ENCODE data around the gene DYSF.

The DYSF gene

DNA sequence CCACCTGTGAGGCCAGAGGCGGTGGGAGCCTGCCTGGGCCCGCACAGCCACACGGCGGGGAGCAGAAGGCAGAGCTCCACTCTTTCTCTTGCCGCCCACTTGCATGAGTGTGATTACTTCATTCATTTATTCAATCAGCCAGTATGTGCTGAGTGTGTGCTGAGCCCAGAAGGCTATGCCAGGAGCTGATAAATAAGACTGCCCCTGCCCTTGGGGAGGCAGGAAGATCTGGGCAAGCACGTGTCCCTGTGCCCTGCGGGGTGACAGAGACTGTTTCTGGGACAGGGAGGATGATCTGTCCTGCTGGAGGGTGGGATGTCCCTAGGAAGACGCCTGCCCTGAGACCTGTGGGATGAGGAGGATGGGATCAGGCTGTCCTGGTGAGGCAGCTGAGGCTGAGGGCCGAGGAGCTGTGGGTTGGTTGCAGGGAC lies 250.8 kb downstream of the DYSF start:
- ChIA-PET POLR2A (ENCODE audit: low non-redundant PET) (no interaction called here), CTCF (no interaction called here)
- H3K27ac ChIP-seq: no peak overlapping the region

GRCh38 chr2:71704688-71705087 lies 251.3 kb downstream of the DYSF start:
- TF ChIP-seq CTCF (conservative IDR thresholded peaks at IDR 0.05; ENCODE audit: low read depth): no peak
- CTCF ChIA-PET: no interaction called here
- DNase-seq (ENCODE audit: low spot score): no peak
- no peak overlapping the region for H3K27ac ChIP-seq
- POLR2A ChIA-PET (ENCODE audit: low non-redundant PET): no interaction called here

More for the DNA sequence above, 250.8 kb downstream of the DYSF start:
- DNase-seq (ENCODE audit: low spot score): no peak
- no peak for TF ChIP-seq CTCF (conservative IDR thresholded peaks at IDR 0.05; ENCODE audit: low read depth)

- no peak for DNase-seq (ENCODE audit: low spot score)
- no peak overlapping the region for H3K27ac ChIP-seq
- TF ChIP-seq CTCF (conservative IDR thresholded peaks at IDR 0.05; ENCODE audit: low read depth): no peak
- ChIA-PET CTCF (no interaction called here), POLR2A (ENCODE audit: low non-redundant PET) (no interaction called here)
These were observed 252.0 kb downstream of the DYSF start for GRCh38 chr2:71705171-71705960.

DNA sequence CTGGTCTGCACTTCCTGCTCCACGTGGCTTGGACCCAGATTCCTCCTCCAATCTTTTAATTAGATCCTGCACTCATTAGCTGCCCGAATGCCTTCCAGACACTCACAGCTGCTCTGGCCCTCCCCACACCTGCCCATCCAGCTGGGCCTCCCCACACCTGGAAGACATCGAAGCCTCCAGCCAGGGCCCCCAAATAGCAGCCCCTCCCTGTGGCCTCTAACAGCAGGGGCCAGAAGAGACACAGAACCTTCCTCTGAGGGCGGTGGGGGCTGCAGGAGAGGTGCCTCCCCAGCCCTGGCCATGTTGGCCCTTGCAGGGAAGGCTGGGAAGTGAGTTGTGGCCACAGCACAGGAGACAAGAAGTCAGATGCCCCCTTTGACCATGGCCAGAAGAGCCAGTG lies 252.8 kb downstream of the DYSF start:
- ChIA-PET CTCF (no interaction called here), POLR2A (ENCODE audit: low non-redundant PET) (no interaction called here)
- TF ChIP-seq CTCF (conservative IDR thresholded peaks at IDR 0.05; ENCODE audit: low read depth): no peak
- H3K27ac ChIP-seq: no peak overlapping the region
- DNase-seq (ENCODE audit: low spot score): no peak

- no peak for DNase-seq (ENCODE audit: low spot score)
- no peak overlapping the region for H3K27ac ChIP-seq
- CTCF ChIA-PET: interaction anchor here (0.7 kb wide), 1 partner anchor 8 kb away, joined by 3 read pairs; no protein-coding TSS in a partner anchor
- POLR2A ChIA-PET (ENCODE audit: low non-redundant PET): no interaction called here
- no peak for TF ChIP-seq CTCF (conservative IDR thresholded peaks at IDR 0.05; ENCODE audit: low read depth)
These were observed 253.5 kb downstream of the DYSF start for GRCh38 chr2:71706836-71707235.

DNA sequence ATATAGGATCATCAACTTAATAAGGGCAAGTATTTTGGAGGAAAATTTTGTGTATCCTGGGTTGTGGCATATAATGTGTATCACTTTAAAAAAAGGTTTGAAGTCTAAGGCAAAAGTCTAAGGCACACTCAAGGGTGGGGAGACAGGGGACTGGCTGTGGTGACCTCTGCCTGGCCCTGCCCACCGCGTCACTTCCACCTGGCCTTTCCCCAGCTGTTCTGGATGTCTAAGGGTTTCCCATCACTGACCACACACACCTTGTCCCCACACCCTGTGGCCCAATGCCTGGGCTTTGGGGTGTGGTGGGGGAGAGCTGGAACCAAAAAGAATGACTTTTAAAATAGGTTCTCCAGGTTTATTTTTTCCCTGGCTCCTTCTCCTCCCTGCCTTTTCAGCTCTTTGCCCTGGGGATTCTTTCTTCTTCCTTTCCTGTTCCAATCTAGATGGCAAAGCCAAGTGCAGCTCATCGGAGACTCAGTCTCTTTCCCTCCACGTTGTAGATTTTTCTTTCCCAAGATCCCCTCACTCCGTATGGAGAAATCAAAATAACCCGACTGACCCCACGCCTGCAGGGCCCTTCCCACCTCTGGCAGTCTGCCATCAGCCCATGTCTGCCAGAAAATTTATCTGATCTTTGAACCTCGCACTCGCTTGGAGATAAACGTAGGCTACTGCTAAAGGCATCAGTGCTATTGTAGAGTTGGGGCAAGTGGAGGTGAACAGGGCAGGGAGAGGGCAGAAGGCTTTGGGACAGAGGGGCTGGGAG lies 257.2 kb downstream of the DYSF start:
- POLR2A ChIA-PET (ENCODE audit: low non-redundant PET): no interaction called here
- DNase-seq (ENCODE audit: low spot score): no peak
- CTCF ChIA-PET: interaction anchor here (0.6 kb wide), 2 partner anchors 49 to 504 kb away, joined by 3 read pairs; no protein-coding TSS in a partner anchor
- no peak overlapping the region for H3K27ac ChIP-seq
- TF ChIP-seq CTCF (conservative IDR thresholded peaks at IDR 0.05; ENCODE audit: low read depth): no peak

Data from RWPE1 (cell line).